HepG2 (cell line): Measurements from ENCODE around the gene DENND4C. TPM values are rescaled to one million over a fixed set of nuclear protein-coding genes. Genes with fewer than 3 reads are reported as not detected.

ENCODE experiments used
- CHCHD3 ChIP-seq: sonication (generic); formaldehyde crosslinking; IDR thresholded peaks from 2 replicates; pipeline ENCODE4 v1.8.0; 2022; ENCODE audit warnings: mild to moderate bottlenecking, missing genetic modification reagents, moderate library complexity
- CREM ChIP-seq, 2 experiments: sonication (generic) in 1 of 2; formaldehyde crosslinking in 1 of 2; IDR thresholded peaks; 2 replicates each; pipeline versions ENCODE4 v1.4.0 to v1.6.1; 2016 to 2020; ENCODE audit warnings: antibody characterized with exemption in 1 of 2, mild to moderate bottlenecking in 1 of 2, missing genetic modification reagents in 1 of 2
- GFI1 ChIP-seq: sonication (generic); formaldehyde crosslinking; IDR thresholded peaks from 2 replicates; pipeline ENCODE4 v1.5.0; 2020; ENCODE audit warnings: missing genetic modification reagents, mild to moderate bottlenecking, borderline replicate concordance
- HHEX ChIP-seq: IDR thresholded peaks from 2 replicates; pipeline ENCODE4 v1.6.1; 2016; ENCODE audit warnings: control low read depth
- HOXA3 ChIP-seq: sonication (generic); formaldehyde crosslinking; IDR thresholded peaks from 2 replicates; pipeline ENCODE4 v1.5.0; 2020; ENCODE audit warnings: missing genetic modification reagents
- IRF2 ChIP-seq: IDR thresholded peaks from 2 replicates; pipeline ENCODE4 v1.6.1; 2018; ENCODE audit warnings: missing genetic modification reagents, missing compliant biosample characterization
- JUN ChIP-seq: sonication (generic); formaldehyde crosslinking; IDR thresholded peaks from 2 replicates; pipeline ENCODE4 v1.4.0; 2020; ENCODE audit warnings: mild to moderate bottlenecking, missing genetic modification reagents
- KLF16 ChIP-seq, 2 experiments: sonication (generic) in 1 of 2; formaldehyde crosslinking in 1 of 2; IDR thresholded peaks; 2 replicates each; pipeline versions ENCODE4 v1.6.1 to v1.8.0; 2016 to 2023; ENCODE audit warnings: missing genetic modification reagents in 2 of 2, missing compliant biosample characterization in 1 of 2
- MIXL1 ChIP-seq: IDR thresholded peaks from 2 replicates; pipeline ENCODE4 v1.6.1; 2016
- PITX1 ChIP-seq: sonication (generic); formaldehyde crosslinking; IDR thresholded peaks from 2 replicates; pipeline ENCODE4 v1.5.1; 2020; ENCODE audit warnings: mild to moderate bottlenecking, missing genetic modification reagents
- SAP130 ChIP-seq: IDR thresholded peaks from 2 replicates; pipeline ENCODE4 v1.6.1; 2016; ENCODE audit warnings: low read depth
- TFDP1 ChIP-seq: IDR thresholded peaks from 2 replicates; pipeline ENCODE4 v1.6.1; 2016; ENCODE audit warnings: missing compliant biosample characterization, missing genetic modification reagents, borderline replicate concordance
- ZNF281 ChIP-seq: sonication (generic); formaldehyde crosslinking; IDR thresholded peaks from 2 replicates; pipeline ENCODE4 v1.4.0; 2020; ENCODE audit warnings: missing genetic modification reagents, borderline replicate concordance
- ZNF326 ChIP-seq: sonication (generic); formaldehyde crosslinking; IDR thresholded peaks from 2 replicates; pipeline ENCODE4 v1.4.0; 2020; ENCODE audit warnings: missing genetic modification reagents, borderline replicate concordance
- ZNF607 ChIP-seq: sonication (generic); formaldehyde crosslinking; IDR thresholded peaks from 2 replicates; pipeline ENCODE4 v1.5.1; 2020; ENCODE audit warnings: missing genetic modification reagents, mild to moderate bottlenecking, borderline replicate concordance
- ZNF670 ChIP-seq: sonication (generic); formaldehyde crosslinking; IDR thresholded peaks from 2 replicates; pipeline ENCODE4 v1.8.0; 2022; ENCODE audit warnings: mild to moderate bottlenecking, missing genetic modification reagents, borderline replicate concordance
- ZNF674 ChIP-seq: sonication (generic); formaldehyde crosslinking; IDR thresholded peaks from 2 replicates; pipeline ENCODE4 v1.5.0; 2020; ENCODE audit warnings: low read depth, mild to moderate bottlenecking, missing genetic modification reagents
- ZNF678 ChIP-seq: sonication (generic); formaldehyde crosslinking; IDR thresholded peaks from 2 replicates; pipeline ENCODE4 v1.4.0; 2020; ENCODE audit warnings: mild to moderate bottlenecking, missing genetic modification reagents
- polyA plus RNA-seq, 8 experiments: library from polyadenylated mRNA; depleted of rRNA in 3 of 8; stranded (reverse) in 7 of 8; unstranded in 1 of 8; fragments of >200 nt; fragmentation: Illumina TruSeq in 4 of 8; extraction: Trizol in 4 of 8; gene quantifications; 2 replicates each; pipeline versions ENCODE4 v1.2.1 to v1.2.3, GENCODE V29; 2011 to 2016; ENCODE audit warnings: low read depth in 4 of 8, missing spikeins in 1 of 8, mixed read lengths in 1 of 8; ENCODE audit not compliant: insufficient read depth in 1 of 8
- total RNA-seq, 5 experiments: library from RNA; depleted of rRNA; stranded (reverse); fragments of >200 nt; fragmentation: Illumina TruSeq; extraction: Trizol; gene quantifications; 2 replicates each; pipeline ENCODE4 v1.2.3, GENCODE V29; 2016; ENCODE audit warnings: low read depth in 1 of 5

The DENND4C gene
- total and polyA plus RNA-seq, 2 of the 13 experiments (the other 11 are each of a cell fraction or from before 2014, with no cell fraction given), result 19.1 to 27.2 TPM

GRCh38 chr9:19201899-19202891 is 28.3 kb upstream of the DENND4C start (continued):
- TF ChIP-seq CREM (IDR thresholded peaks at IDR 0.05) (peak; percentile 94), CREM (CRISPR knock-in tag; IDR thresholded peaks at IDR 0.05) (no peak), GFI1 (peak; percentile 85), ZNF281 (CRISPR knock-in tag) (peak; percentile 85; the same call in 1 of the 2 replicates), KLF16 (CRISPR knock-in tag; IDR thresholded peaks at IDR 0.05) (peak in 1 of 2 experiments; percentile 72; a peak in 1 of 4 replicates), JUN (0 out of 2 replicates have a peak, but pooled peaks have one; percentile 41), TFDP1 (no peak), ZNF607 (CRISPR knock-in tag) (0 out of 2 replicates have a peak, but pooled peaks have one; percentile 24), ZNF674 (no peak), ZNF670 (CRISPR knock-in tag) (0 out of 2 replicates have a peak, but pooled peaks have one; percentile 41), MIXL1 (CRISPR knock-in tag) (peak; percentile 74; the same call in 1 of the 2 replicates), PITX1 (CRISPR knock-in tag) (peak; percentile 96), HHEX (peak; percentile 92), CHCHD3 (CRISPR knock-in tag) (no peak), SAP130 (CRISPR knock-in tag) (peak; percentile 55), ZNF678 (CRISPR knock-in tag) (no peak), HOXA3 (CRISPR knock-in tag) (peak; percentile 28; the same call in 1 of the 2 replicates), IRF2 (0 out of 2 replicates have a peak, but pooled peaks have one; percentile 12), ZNF326 (CRISPR knock-in tag) (no peak)
